Loucy (cell line): ENCODE results near the gene ADGRL1.
"Not testable (repeated sequence)": the region's sequence is repeated elsewhere in the genome, so short reads cannot be mapped to it uniquely, and the experiment has no call there.

Experiments
- H2AFZ ChIP-seq: fragments of 200-600 bp; sonication (generic); 2 replicates; pipeline ENCODE4 v1.6.0; 2016; ENCODE audit warnings: antibody characterized with exemption, mild to moderate bottlenecking, low read length, moderate library complexity
- H3F3A ChIP-seq: fragments of 200-600 bp; 2 replicates; pipeline ENCODE4 v1.6.0; 2016; ENCODE audit warnings: antibody characterized with exemption, low read depth, mild to moderate bottlenecking
- H3K27me3 ChIP-seq: fragments of 200-600 bp; sonication (generic); 2 replicates; pipeline ENCODE4 v1.6.1; 2014; ENCODE audit warnings: low read length, mild to moderate bottlenecking; ENCODE audit not compliant: insufficient read depth, poor library complexity, severe bottlenecking
- H3K36me3 ChIP-seq: fragments of 200-600 bp; sonication (generic); 2 replicates; pipeline ENCODE4 v1.6.1; 2016; ENCODE audit warnings: low read length; ENCODE audit not compliant: insufficient read depth
- H3K4me1 ChIP-seq: fragments of 200-600 bp; sonication (generic); 2 replicates; pipeline ENCODE4 v1.5.1; 2014; ENCODE audit warnings: low read length, mild to moderate bottlenecking; ENCODE audit not compliant: insufficient read depth, poor library complexity, severe bottlenecking
- H3K4me2 ChIP-seq: fragments of 200-600 bp; sonication (generic); 2 replicates; pipeline ENCODE4 v1.6.0; 2014; ENCODE audit warnings: antibody characterized with exemption, low read length, low read depth, mild to moderate bottlenecking; ENCODE audit not compliant: poor library complexity, severe bottlenecking
- H3K4me3 ChIP-seq: fragments of 200-600 bp; sonication (generic); 2 replicates; pipeline ENCODE4 v1.5.1; 2014; ENCODE audit warnings: low read length, mild to moderate bottlenecking, mixed read lengths; ENCODE audit not compliant: poor library complexity, severe bottlenecking
- H3K79me2 ChIP-seq: fragments of 200-600 bp; sonication (generic); 2 replicates; pipeline ENCODE4 v1.6.1; 2014; ENCODE audit warnings: low read length; ENCODE audit not compliant: insufficient read depth
- H3K9ac ChIP-seq: fragments of 200-600 bp; sonication (generic); 2 replicates; pipeline ENCODE4 v1.6.0; 2014; ENCODE audit warnings: mild to moderate bottlenecking, low read depth, low read length, moderate library complexity; ENCODE audit not compliant: poor library complexity, severe bottlenecking
- H3K9me2 ChIP-seq: fragments of 200-600 bp; sonication (generic); replicated peaks from 2 replicates; pipeline ENCODE4 v1.6.1; 2016; ENCODE audit warnings: low read depth, low read length, mixed read lengths
- H3K9me3 ChIP-seq: fragments of 200-600 bp; sonication (generic); 2 replicates; pipeline ENCODE4 v1.6.1; 2014; ENCODE audit warnings: mild to moderate bottlenecking, antibody characterized with exemption, low read length, low read depth; ENCODE audit not compliant: insufficient read depth
- H4K20me1 ChIP-seq: fragments of 200-600 bp; sonication (generic); 2 replicates; pipeline ENCODE4 v1.6.0; 2014; ENCODE audit warnings: antibody characterized with exemption, low read length, mild to moderate bottlenecking; ENCODE audit not compliant: insufficient read depth, poor library complexity, severe bottlenecking
- EZH2phosphoT487 ChIP-seq: fragments of 200-600 bp; IDR thresholded peaks from 2 replicates; pipeline ENCODE4 v1.6.1; 2018; ENCODE audit warnings: antibody characterized with exemption, mild to moderate bottlenecking, moderate library complexity, borderline replicate concordance
- TF ChIP-seq, protein P1 (sequence below): fragments of 200-600 bp; sonication (generic); conservative IDR thresholded peaks from 2 replicates; pipeline ENCODE4 v1.5.1; 2014; ENCODE audit warnings: mild to moderate bottlenecking, antibody characterized with exemption, low read length

Gene ADGRL1

DNA sequence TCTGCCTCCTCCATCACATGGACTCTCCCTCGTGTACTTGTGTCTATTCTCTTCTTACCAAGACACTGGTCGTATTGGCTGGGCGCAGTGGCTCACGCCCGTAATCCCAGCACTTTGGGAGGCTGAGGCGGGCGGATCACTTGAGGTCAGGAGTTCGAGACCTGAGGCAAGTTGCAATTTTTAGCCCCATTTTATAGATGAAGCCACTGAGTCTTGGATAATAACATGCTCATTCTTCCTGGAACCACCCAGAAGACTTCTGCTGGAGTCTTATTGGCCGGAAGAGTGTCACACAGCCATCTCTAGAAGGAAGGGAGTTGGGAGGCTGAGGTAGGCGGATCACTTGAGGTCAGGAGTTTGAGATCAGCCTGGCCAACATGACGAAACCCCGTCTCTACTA is 37.7 kb upstream of the ADGRL1 start:
- H3K9me2 ChIP-seq, H3K9ac ChIP-seq, H3F3A ChIP-seq, H3K36me3 ChIP-seq, H3K4me1 ChIP-seq, H3K79me2 ChIP-seq, H3K9me3 ChIP-seq, H2AFZ ChIP-seq, H3K4me3 ChIP-seq, H3K4me2 ChIP-seq, H3K27me3 ChIP-seq, H4K20me1 ChIP-seq: not testable (repeated sequence)

DNA sequence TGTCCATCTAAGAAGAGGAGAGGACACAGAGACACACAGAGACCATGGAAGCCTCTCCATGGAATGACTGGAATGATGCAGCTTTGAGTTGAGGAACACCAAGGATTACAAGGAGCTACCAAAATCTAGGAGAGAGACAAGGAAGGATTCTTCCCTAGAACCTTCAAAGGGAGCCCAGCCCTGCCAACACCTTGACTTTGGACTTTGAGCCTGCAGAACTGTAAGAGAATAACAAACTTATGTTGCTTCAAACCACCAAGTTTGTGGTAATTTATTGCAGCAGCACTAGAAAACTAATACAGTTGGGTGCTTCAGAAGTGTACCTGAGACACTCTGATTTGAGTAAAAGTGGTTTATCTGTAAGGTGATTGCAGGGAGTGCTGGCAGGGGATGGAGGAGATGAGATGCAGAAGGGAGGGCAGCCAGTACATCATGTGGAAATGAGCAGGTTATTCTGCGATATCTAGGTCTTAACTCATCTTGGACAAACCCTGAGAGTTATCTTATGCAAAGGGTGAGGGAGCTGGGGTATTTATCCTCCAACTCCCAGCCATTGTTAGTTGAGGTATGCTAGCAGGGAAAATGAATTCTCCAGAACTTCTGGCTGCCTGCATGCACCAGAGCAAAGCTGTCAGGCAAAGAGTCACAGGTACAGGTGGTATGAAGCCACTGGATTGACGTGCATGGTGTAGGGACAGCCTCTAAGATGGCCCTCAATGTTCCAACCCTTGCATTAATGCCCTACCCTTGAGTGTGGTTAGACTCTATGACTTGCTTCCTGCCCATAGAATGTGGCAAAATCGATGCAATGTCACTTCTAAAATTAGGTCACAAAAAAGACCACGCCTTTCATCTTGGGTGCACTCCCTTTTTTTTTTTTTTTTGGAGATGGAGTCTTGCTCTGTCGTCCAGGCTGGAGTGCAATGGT is 31.3 kb upstream of the ADGRL1 start:
- TF ChIP-seq, protein P1, sequence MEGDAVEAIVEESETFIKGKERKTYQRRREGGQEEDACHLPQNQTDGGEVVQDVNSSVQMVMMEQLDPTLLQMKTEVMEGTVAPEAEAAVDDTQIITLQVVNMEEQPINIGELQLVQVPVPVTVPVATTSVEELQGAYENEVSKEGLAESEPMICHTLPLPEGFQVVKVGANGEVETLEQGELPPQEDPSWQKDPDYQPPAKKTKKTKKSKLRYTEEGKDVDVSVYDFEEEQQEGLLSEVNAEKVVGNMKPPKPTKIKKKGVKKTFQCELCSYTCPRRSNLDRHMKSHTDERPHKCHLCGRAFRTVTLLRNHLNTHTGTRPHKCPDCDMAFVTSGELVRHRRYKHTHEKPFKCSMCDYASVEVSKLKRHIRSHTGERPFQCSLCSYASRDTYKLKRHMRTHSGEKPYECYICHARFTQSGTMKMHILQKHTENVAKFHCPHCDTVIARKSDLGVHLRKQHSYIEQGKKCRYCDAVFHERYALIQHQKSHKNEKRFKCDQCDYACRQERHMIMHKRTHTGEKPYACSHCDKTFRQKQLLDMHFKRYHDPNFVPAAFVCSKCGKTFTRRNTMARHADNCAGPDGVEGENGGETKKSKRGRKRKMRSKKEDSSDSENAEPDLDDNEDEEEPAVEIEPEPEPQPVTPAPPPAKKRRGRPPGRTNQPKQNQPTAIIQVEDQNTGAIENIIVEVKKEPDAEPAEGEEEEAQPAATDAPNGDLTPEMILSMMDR = no peak
- no peak for TF ChIP-seq EZH2phosphoT487
- Histone ChIP-seq H3F3A (no peaks in the 10 kb centered on the region), H3K79me2 (no peaks in the 10 kb centered on the region), H3K9ac (no peak overlapping the region), H3K4me2 (no peak overlapping the region), H3K9me2 (no peaks in the 10 kb centered on the region), H4K20me1 (no peaks in the 10 kb centered on the region), H3K9me3 (no peaks in the 10 kb centered on the region), H2AFZ (no peak overlapping the region), H3K27me3 (no peaks in the 10 kb centered on the region), H3K4me1 (no peaks in the 10 kb centered on the region), H3K4me3 (no peak overlapping the region), H3K36me3 (no peaks in the 10 kb centered on the region)

DNA sequence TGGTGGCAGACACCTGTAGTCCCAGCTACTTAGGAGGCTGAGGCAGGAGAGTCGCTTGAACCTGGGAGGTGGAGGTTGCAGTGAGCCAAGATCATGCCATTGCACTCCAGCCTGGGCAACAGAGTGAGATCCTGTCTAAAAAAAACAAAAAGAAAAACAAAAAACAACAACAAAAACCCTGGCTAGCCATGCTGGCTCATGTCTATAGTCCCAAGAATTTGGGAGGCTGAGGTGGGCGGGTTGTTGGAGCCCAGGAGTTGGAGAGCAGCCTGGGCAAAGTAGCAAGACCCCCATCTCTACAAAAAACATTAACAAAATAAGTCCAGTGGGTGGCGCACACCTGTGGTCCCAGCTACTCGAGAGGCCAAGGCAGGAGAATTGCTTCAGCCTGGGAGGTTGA is 27.0 kb upstream of the ADGRL1 start:
- not testable (repeated sequence) for H3K27me3 ChIP-seq, H3F3A ChIP-seq, H3K79me2 ChIP-seq, H3K4me3 ChIP-seq, H4K20me1 ChIP-seq, H3K9me3 ChIP-seq, H3K4me1 ChIP-seq, H3K9ac ChIP-seq, H3K4me2 ChIP-seq, H3K9me2 ChIP-seq, H2AFZ ChIP-seq, H3K36me3 ChIP-seq

DNA sequence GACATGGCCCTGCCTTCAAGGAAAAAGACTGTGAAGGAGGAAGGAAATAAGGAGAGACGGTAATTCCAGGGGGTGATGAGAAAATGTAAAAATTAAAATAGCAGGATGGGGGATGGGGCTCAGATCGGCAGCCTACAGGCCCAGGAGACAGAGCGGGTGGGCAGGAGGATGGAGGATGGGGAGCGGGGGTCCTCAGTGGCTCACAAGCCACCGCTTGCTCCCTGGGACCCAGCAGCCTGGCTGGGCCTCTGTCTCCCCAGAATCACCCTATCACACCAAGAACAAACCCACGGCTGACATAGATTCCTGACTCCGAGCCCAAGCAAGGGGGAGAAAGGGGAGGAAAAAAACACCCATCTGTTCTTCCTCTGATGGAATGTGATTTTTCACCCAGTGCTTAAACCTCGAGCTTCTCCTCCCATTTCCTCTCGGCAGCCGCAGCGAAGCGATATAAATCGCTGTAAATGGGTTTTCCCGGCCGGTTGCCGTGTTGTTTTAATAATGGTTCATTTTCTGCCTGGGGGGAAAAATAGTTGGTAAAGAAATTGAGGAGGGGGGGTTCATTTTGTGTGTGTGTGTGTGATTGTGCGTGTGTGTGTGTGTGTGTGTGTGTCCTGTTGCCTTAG is 22.6 kb upstream of the ADGRL1 start:
- not testable (repeated sequence) for H3K4me3 ChIP-seq, H3F3A ChIP-seq, H3K9ac ChIP-seq, H4K20me1 ChIP-seq, H2AFZ ChIP-seq, H3K9me2 ChIP-seq, H3K4me1 ChIP-seq, H3K36me3 ChIP-seq, H3K79me2 ChIP-seq, H3K27me3 ChIP-seq, H3K9me3 ChIP-seq, H3K4me2 ChIP-seq

DNA sequence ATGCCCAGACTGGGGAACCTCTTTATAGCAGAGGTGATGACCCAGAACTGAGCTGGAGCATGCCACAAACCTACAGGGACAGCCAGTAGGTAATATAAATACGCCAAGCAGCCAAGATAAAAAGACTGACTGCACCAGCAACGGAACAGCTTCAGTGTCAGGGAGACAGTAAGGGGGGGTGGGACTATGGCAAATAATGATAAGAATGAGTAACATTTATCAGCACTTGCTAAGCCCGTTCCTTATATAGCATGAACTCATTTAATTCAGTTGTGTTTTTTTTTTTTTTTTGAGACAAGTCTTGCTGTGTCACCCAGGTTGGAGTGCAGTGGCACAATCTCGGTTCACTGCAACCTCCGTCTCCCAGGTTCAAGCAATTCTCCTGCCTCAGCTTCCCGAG is 20.5 kb upstream of the ADGRL1 start:
- not testable (repeated sequence) for H3K4me3 ChIP-seq

More for the DNA sequence above, 20.5 kb upstream of the ADGRL1 start:
- not testable (repeated sequence) for H3K9me3 ChIP-seq, H3K27me3 ChIP-seq, H4K20me1 ChIP-seq, H3K4me1 ChIP-seq, H3K4me2 ChIP-seq, H3K9me2 ChIP-seq, H3K9ac ChIP-seq, H2AFZ ChIP-seq, H3K36me3 ChIP-seq, H3K79me2 ChIP-seq, H3F3A ChIP-seq
